ENCODE measurements around the gene MOK.

DNA sequence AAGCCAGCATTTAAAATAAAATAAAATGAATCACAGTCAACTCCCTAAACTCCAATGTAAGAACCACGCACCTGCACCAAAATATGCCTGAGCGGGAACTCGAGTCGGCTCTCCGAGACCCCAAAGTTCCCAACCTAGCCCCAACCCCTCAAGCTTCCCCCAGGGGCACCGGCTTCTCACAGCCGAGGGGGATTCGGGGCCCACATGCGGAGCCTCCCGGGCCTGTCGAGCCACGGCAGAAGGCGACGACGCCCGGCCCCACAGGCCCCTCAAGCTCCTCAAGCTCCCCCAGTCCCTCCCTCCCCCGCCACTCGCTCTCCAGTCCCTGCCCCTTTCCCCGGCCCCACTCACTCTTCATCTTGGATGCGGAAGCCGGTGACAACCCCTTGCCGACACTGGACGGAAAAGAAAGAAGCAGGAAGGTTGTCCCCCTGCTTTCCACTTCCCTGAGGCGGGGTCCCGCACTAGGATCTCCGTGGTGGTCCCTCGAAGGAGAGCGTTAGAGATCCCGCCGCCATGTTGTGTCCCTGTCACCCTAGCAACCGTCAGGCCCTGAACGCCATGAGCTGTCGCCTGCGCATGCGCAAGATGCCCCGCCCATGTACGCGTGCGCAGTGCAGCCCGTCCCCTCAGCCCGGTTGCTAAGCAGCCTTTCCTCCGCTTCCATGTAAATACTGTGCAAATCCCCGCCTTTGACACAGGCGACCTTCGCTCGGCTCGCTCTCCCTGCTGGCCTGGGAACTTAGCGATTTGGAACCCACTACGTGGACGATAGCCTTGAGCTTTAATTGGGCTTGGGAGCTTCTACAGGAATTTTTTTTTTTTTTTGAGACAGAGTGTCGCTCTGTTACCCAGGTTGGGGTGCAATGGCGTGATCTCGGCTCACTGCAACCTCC lies at the start of gene MOK:
- TF ChIP-seq, protein P1, sequence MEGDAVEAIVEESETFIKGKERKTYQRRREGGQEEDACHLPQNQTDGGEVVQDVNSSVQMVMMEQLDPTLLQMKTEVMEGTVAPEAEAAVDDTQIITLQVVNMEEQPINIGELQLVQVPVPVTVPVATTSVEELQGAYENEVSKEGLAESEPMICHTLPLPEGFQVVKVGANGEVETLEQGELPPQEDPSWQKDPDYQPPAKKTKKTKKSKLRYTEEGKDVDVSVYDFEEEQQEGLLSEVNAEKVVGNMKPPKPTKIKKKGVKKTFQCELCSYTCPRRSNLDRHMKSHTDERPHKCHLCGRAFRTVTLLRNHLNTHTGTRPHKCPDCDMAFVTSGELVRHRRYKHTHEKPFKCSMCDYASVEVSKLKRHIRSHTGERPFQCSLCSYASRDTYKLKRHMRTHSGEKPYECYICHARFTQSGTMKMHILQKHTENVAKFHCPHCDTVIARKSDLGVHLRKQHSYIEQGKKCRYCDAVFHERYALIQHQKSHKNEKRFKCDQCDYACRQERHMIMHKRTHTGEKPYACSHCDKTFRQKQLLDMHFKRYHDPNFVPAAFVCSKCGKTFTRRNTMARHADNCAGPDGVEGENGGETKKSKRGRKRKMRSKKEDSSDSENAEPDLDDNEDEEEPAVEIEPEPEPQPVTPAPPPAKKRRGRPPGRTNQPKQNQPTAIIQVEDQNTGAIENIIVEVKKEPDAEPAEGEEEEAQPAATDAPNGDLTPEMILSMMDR (IDR thresholded peaks at IDR 0.05), result no peak
- peak; percentile 63 for TF ChIP-seq POLR2A (IDR thresholded peaks at IDR 0.05)
- no peak for TF ChIP-seq EP300 (IDR thresholded peaks at IDR 0.05)

Data from ovary (tissue), 3 donors.